ENCODE measurements around the gene EXOSC9. TPM values are rescaled to one million over a fixed set of nuclear protein-coding genes. Genes with fewer than 3 reads are reported as not detected.

EXOSC9 gene
- total and polyA plus RNA-seq, 10 of the 15 experiments (the other 5 are each of a cell fraction or from before 2014, with no cell fraction given) = 49.0 to 131 (median 85.4) TPM

- no peak for FAIRE-seq
- BruUV-seq (replicated peaks) = no TSS peak
- POLR2A ChIA-PET = no interaction called here
- no peak for DNase-seq (ENCODE audit: low read depth, low spot score)
- Histone ChIP-seq H3K9ac (ENCODE audit: control insufficient read depth, insufficient read depth, low read length) (no peak overlapping the region), H3K79me2 (ENCODE audit: control insufficient read depth, insufficient read depth, low read length) (no peaks in the 10 kb centered on the region), H3K27me3 (replicated peaks in 1 of 2; ENCODE audit: control insufficient read depth in 2 of 2, insufficient read depth in 2 of 2, low read length in 1 of 2) (no peaks in the 10 kb centered on the region), H2AFZ (ENCODE audit: control insufficient read depth, low read depth, low read length) (no peak overlapping the region), H3K4me2 (ENCODE audit: control insufficient read depth, insufficient read depth) (no peak overlapping the region), H3K9me3 (replicated peaks; ENCODE audit: control insufficient read depth, insufficient read depth, low read length) (no peaks in the 10 kb centered on the region), H3K4me3 (no peak overlapping the region), H3K27ac (ENCODE audit: control insufficient read depth, insufficient read depth) (no peak overlapping the region), H4K20me1 (ENCODE audit: control insufficient read depth, insufficient read depth) (no peaks in the 10 kb centered on the region), H3K36me3 (ENCODE audit: control insufficient read depth in 2 of 2, insufficient read depth in 2 of 2, low read length in 1 of 2) (no peaks in the 10 kb centered on the region; a peak in 1 of 4 replicates), H3K4me1 (ENCODE audit: control insufficient read depth, insufficient read depth, low read length) (no peaks in the 10 kb centered on the region)
- no peak for TF ChIP-seq EGR1 (IDR thresholded peaks at IDR 0.05; ENCODE audit: borderline replicate concordance in 1 of 2, low read depth in 2 of 2, low read length in 2 of 2)
- RAD21 ChIA-PET (ENCODE audit: unreplicated experiment) = no interaction called here
- no peak for ATAC-seq
- intact Hi-C loops (cut with micrococcal nuclease; ENCODE audit: unreplicated experiment) = no loop called here
- CTCF ChIA-PET = no interaction called here
- WGBS (ENCODE audit: insufficient coverage, insufficient replicate concordance, low lambda C conversion rate, missing lambda C conversion rate) = 100% methylated on average over 1 of the region's 1 CpG
- SMC1A ChIA-PET (ENCODE audit: uncharacterized antibody, unreplicated experiment) = no interaction called here
- in situ Hi-C loops (cut with MboI) = no loop called here
Measured at GRCh38 chr4:121851354-121851753, 50.2 kb downstream of the EXOSC9 start.

- H3K27ac ChIP-seq (ENCODE audit: control insufficient read depth, insufficient read depth) = no peak overlapping the region
- RAD21 ChIA-PET (ENCODE audit: unreplicated experiment) = no interaction called here
- peak; percentile 68 for FAIRE-seq
- no peaks in the 10 kb centered on the region for H3K9me3 ChIP-seq (replicated peaks; ENCODE audit: control insufficient read depth, insufficient read depth, low read length)
- in situ Hi-C loops (cut with MboI) = no loop called here
- no peaks in the 10 kb centered on the region for H3K36me3 ChIP-seq (ENCODE audit: control insufficient read depth in 2 of 2, insufficient read depth in 2 of 2, low read length in 1 of 2)
- CTCF ChIA-PET = interaction anchor here (1.3 kb wide), 2 partner anchors 9 to 40 kb away, joined by 4 to 5 read pairs; no protein-coding TSS in a partner anchor
- POLR2A ChIA-PET = interaction anchor here (1.9 kb wide), 1 partner anchor 9 kb away, joined by 8 read pairs; no protein-coding TSS in a partner anchor
- H2AFZ ChIP-seq (ENCODE audit: control insufficient read depth, low read depth, low read length) = no peak overlapping the region
- H3K4me2 ChIP-seq (ENCODE audit: control insufficient read depth, insufficient read depth) = no peak overlapping the region
- no peak overlapping the region for H3K4me3 ChIP-seq
- H3K27me3 ChIP-seq (replicated peaks in 1 of 2; ENCODE audit: control insufficient read depth in 2 of 2, insufficient read depth in 2 of 2, low read length in 1 of 2) = no peaks in the 10 kb centered on the region
- DNase-seq (ENCODE audit: low read depth, low spot score) = no peak
- SMC1A ChIA-PET (ENCODE audit: uncharacterized antibody, unreplicated experiment) = interaction anchor here (1.4 to 1.7 kb wide), 2 partner anchors 10 to 18 kb away, joined by 4 read pairs; partner anchors contain the start of gene BBS7
- intact Hi-C loops (cut with micrococcal nuclease; ENCODE audit: unreplicated experiment) = no loop called here
- H3K4me1 ChIP-seq (ENCODE audit: control insufficient read depth, insufficient read depth, low read length) = no peaks in the 10 kb centered on the region
- ATAC-seq = no peak
- BruUV-seq (replicated peaks) = no TSS peak
- H4K20me1 ChIP-seq (ENCODE audit: control insufficient read depth, insufficient read depth) = no peaks in the 10 kb centered on the region
- no peak overlapping the region for H3K9ac ChIP-seq (ENCODE audit: control insufficient read depth, insufficient read depth, low read length)
- H3K79me2 ChIP-seq (ENCODE audit: control insufficient read depth, insufficient read depth, low read length) = no peaks in the 10 kb centered on the region
- no peak for TF ChIP-seq RAD21 (IDR thresholded peaks at IDR 0.05; ENCODE audit: insufficient read depth, low read depth, low read length)
- TF ChIP-seq NFYB (IDR thresholded peaks at IDR 0.05; ENCODE audit: insufficient read depth, low read depth, low read length) = no peak
- TF ChIP-seq GATAD2B (conservative IDR thresholded peaks at IDR 0.05; ENCODE audit: low read depth) = no peak
- no peak for TF ChIP-seq ZBTB4 (CRISPR knock-in tag; IDR thresholded peaks at IDR 0.05)
- TF ChIP-seq PML (IDR thresholded peaks at IDR 0.05; ENCODE audit: low read length) = no peak
- TF ChIP-seq NR2C2 (IDR thresholded peaks at IDR 0.05; ENCODE audit: borderline replicate concordance, control insufficient read depth, insufficient read length, low read depth) = no peak
- no peak for TF ChIP-seq ZNF24 (IDR thresholded peaks at IDR 0.05)
- TF ChIP-seq PAX8 (IDR thresholded peaks at IDR 0.05) = no peak
- no peak for TF ChIP-seq NR2C1 (IDR thresholded peaks at IDR 0.05)
- TF ChIP-seq ETV6 (conservative IDR thresholded peaks at IDR 0.05 in 1 of 2, IDR thresholded peaks at IDR 0.05 in 1 of 2; ENCODE audit: borderline replicate concordance in 1 of 2, low read depth in 1 of 2) = no peak
- TF ChIP-seq CEBPB (IDR thresholded peaks at IDR 0.05; ENCODE audit: borderline replicate concordance in 1 of 2, low read depth in 2 of 2, low read length in 2 of 2) = no peak
- no peak for TF ChIP-seq SMC3 (IDR thresholded peaks at IDR 0.05; ENCODE audit: borderline replicate concordance, low read length)
- no peak for TF ChIP-seq BCL11A (IDR thresholded peaks at IDR 0.05; ENCODE audit: low read depth, low read length)
- TF ChIP-seq RCOR1 (conservative IDR thresholded peaks at IDR 0.05; ENCODE audit: low read depth, low read length) = no peak
- no peak for TF ChIP-seq SREBF2 (IDR thresholded peaks at IDR 0.05; ENCODE audit: low read length)
- no peak for TF ChIP-seq RFX5 (IDR thresholded peaks at IDR 0.05; ENCODE audit: low read depth, low read length)
Measured at GRCh38 chr4:121860121-121860520, 59.0 kb downstream of the EXOSC9 start.

Measured in GM12878 (cell line).